SK-N-SH (cell line): ENCODE measurements around the gene IPO9. TPM values are rescaled to one million over a fixed set of nuclear protein-coding genes. Genes with fewer than 3 reads are reported as not detected.
A peak's percentile ranks its signal among the peaks of the same experiment; 100 is the strongest.

Source experiments
- CTCF ChIA-PET: fragments of 300-600, 350-600 bp; formaldehyde crosslinking; extraction: SDS; loops from one replicate; lab custom pipeline; 2021; lab: Yijun Ruan, JAX
- POLR2A ChIA-PET: fragments of 350-600 bp; sonication (Branson Sonifier 250); formaldehyde crosslinking; extraction: SDS; loops from one replicate; lab custom pipeline; 2020; ENCODE audit warnings: antibody characterized with exemption, inconsistent platforms; lab: Yijun Ruan, JAX
- DNase-seq: peaks from one replicate; pipeline ENCODE4 v3.0.0; 2012
- H2AFZ ChIP-seq: fragments of 200-600 bp; sonication (generic); 2 replicates; pipeline ENCODE4 v1.8.1; 2016; ENCODE audit warnings: antibody characterized with exemption, mild to moderate bottlenecking, low read depth
- H3F3A ChIP-seq: fragments of 200-600 bp; sonication (generic); replicated peaks from 2 replicates; pipeline ENCODE3; 2016; ENCODE audit warnings: antibody characterized with exemption, mild to moderate bottlenecking; ENCODE audit not compliant: insufficient read depth
- H3K27ac ChIP-seq, 2 experiments: fragments of 200-500 bp in 1 of 2; fragments of 200-600 bp in 1 of 2; sonication (Bioruptor generic) in 1 of 2; sonication (generic), shearing (Covaris generic) in 1 of 2; 2 replicates each; pipeline versions ENCODE4 v1.5.1 to v1.6.1; 2014 to 2016; ENCODE audit warnings: low read depth in 2 of 2, inconsistent platforms in 1 of 2, low read length in 1 of 2, mild to moderate bottlenecking in 1 of 2, mixed read lengths in 1 of 2
- H3K27me3 ChIP-seq: fragments of 200-600 bp; sonication (generic), shearing (Covaris generic); 2 replicates; pipeline ENCODE4 v1.6.1; 2016; ENCODE audit warnings: mixed run types; ENCODE audit not compliant: insufficient read depth
- H3K36me3 ChIP-seq, 2 experiments: fragments of 200-500 bp in 1 of 2; fragments of 200-600 bp in 1 of 2; sonication (Bioruptor generic) in 1 of 2; sonication (generic) in 1 of 2; replicated peaks in 1 of 2; 2 replicates each; pipeline versions ENCODE3 to v1.5.1; 2014 to 2016; ENCODE audit warnings: low read length in 1 of 2, mild to moderate bottlenecking in 1 of 2; ENCODE audit not compliant: insufficient read depth in 2 of 2, control insufficient read depth in 1 of 2
- H3K4me1 ChIP-seq, 2 experiments: fragments of 200-500 bp in 1 of 2; fragments of 200-600 bp in 1 of 2; sonication (Bioruptor generic) in 1 of 2; sonication (generic), shearing (Covaris generic) in 1 of 2; 2 replicates each; pipeline versions ENCODE4 v1.5.1 to v1.6.1; 2014 to 2016; ENCODE audit warnings: low read depth in 1 of 2, low read length in 1 of 2, mixed run types in 1 of 2; ENCODE audit not compliant: insufficient read depth in 2 of 2, control insufficient read depth in 1 of 2
- H3K4me2 ChIP-seq: fragments of 200-600 bp; sonication (generic), shearing (Covaris generic); 2 replicates; pipeline ENCODE4 v1.6.1; 2017; ENCODE audit warnings: mixed run types
- H3K4me3 ChIP-seq, 2 experiments: fragments of 200-500 bp in 1 of 2; fragments of 200-600 bp in 1 of 2; sonication (Bioruptor generic) in 1 of 2; sonication (generic), shearing (Covaris generic) in 1 of 2; 2 replicates each; pipeline versions ENCODE4 v1.5.1 to v1.8.1; 2014 to 2016; ENCODE audit warnings: low read depth in 2 of 2, inconsistent platforms in 1 of 2, low read length in 1 of 2, mild to moderate bottlenecking in 1 of 2, mixed read lengths in 1 of 2, moderate library complexity in 1 of 2
- H3K79me2 ChIP-seq: fragments of 200-600 bp; sonication (generic); 2 replicates; pipeline ENCODE4 v1.8.1; 2017; ENCODE audit warnings: mild to moderate bottlenecking; ENCODE audit not compliant: insufficient read depth
- H3K9ac ChIP-seq: fragments of 200-600 bp; sonication (generic); 2 replicates; pipeline ENCODE4 v1.6.1; 2017; ENCODE audit warnings: mixed run types
- H3K9me2 ChIP-seq: fragments of 200-600 bp; sonication (generic); 2 replicates; pipeline ENCODE4 v1.6.1; 2017; ENCODE audit warnings: mixed run types
- H3K9me3 ChIP-seq: fragments of 200-600 bp; sonication (generic); 2 replicates; pipeline ENCODE4 v1.6.1; 2017; ENCODE audit warnings: mixed run types, mild to moderate bottlenecking, moderate library complexity
- H4K20me1 ChIP-seq: fragments of 200-600 bp; sonication (generic); 2 replicates; pipeline ENCODE4 v1.6.1; 2017; ENCODE audit warnings: mild to moderate bottlenecking, mixed run types; ENCODE audit not compliant: insufficient read depth
- CHD2 ChIP-seq: fragments of 150-350 bp; IDR thresholded peaks from 2 replicates; pipeline ENCODE4 v1.6.1; 2018; ENCODE audit warnings: low read length; ENCODE audit not compliant: partially characterized antibody
- CTCF ChIP-seq: fragments of 200-600 bp; sonication (generic); IDR thresholded peaks from 2 replicates; pipeline ENCODE4 v1.6.1; 2017; ENCODE audit warnings: antibody characterized with exemption, mild to moderate bottlenecking, moderate library complexity
- EP300 ChIP-seq, 2 experiments: IDR thresholded peaks; 2 replicates each; pipeline versions ENCODE4 v1.4.0 to v1.6.1; 2012; ENCODE audit warnings: borderline replicate concordance in 1 of 2, low read depth in 1 of 2, low read length in 1 of 2
- FOSL2 ChIP-seq: IDR thresholded peaks from 2 replicates; pipeline ENCODE4 v1.4.0; 2012; ENCODE audit warnings: low read depth, mild to moderate bottlenecking, moderate library complexity, borderline replicate concordance
- FOXM1 ChIP-seq: IDR thresholded peaks from 2 replicates; pipeline ENCODE4 v1.4.0; 2012; ENCODE audit warnings: low read depth, mild to moderate bottlenecking
- IRF3 ChIP-seq: fragments of 150-350 bp; IDR thresholded peaks from 2 replicates; pipeline ENCODE4 v1.6.1; 2016; ENCODE audit warnings: mild to moderate bottlenecking, low read depth, low read length
- NFIC ChIP-seq: IDR thresholded peaks from 2 replicates; pipeline ENCODE4 v1.4.0; 2012; ENCODE audit warnings: borderline replicate concordance
- NRF1 ChIP-seq: IDR thresholded peaks from 2 replicates; pipeline ENCODE4 v1.6.1; 2012; ENCODE audit warnings: low read depth, mild to moderate bottlenecking, low read length
- PBX3 ChIP-seq: IDR thresholded peaks from 2 replicates; pipeline ENCODE4; 2012
- POLR2AphosphoS5 ChIP-seq: IDR thresholded peaks from 2 replicates; pipeline ENCODE4 v1.6.1; 2012; ENCODE audit warnings: low read depth, low read length
- RCOR1 ChIP-seq: fragments of 150-350 bp; IDR thresholded peaks from 2 replicates; pipeline ENCODE4 v1.6.1; 2017; ENCODE audit warnings: antibody characterized with exemption, low read length
- REST ChIP-seq: IDR thresholded peaks from 2 replicates; pipeline ENCODE4 v1.6.1; 2012; ENCODE audit warnings: mild to moderate bottlenecking, low read depth, low read length, moderate library complexity
- SIN3A ChIP-seq: IDR thresholded peaks from 2 replicates; pipeline ENCODE4 v1.6.1; 2012; ENCODE audit warnings: low read depth, mild to moderate bottlenecking, low read length, moderate library complexity, borderline replicate concordance
- TAF1 ChIP-seq: IDR thresholded peaks from 2 replicates; pipeline ENCODE4 v1.6.1; 2012; ENCODE audit warnings: low read depth, mild to moderate bottlenecking, low read length, moderate library complexity, borderline replicate concordance
- TEAD4 ChIP-seq: IDR thresholded peaks from 2 replicates; pipeline ENCODE4 v1.4.0; 2012; ENCODE audit warnings: mild to moderate bottlenecking, borderline replicate concordance; ENCODE audit not compliant: insufficient read depth
- USF1 ChIP-seq: IDR thresholded peaks from 2 replicates; pipeline ENCODE4 v1.4.0; 2012; ENCODE audit warnings: low read depth, borderline replicate concordance
- YY1 ChIP-seq: IDR thresholded peaks from 2 replicates; pipeline ENCODE4 v1.4.0; 2012; ENCODE audit warnings: low read depth, mild to moderate bottlenecking
- WGBS: methylation state at CpG from one replicate; pipeline ENCODE4 v1.1.6; 2017; ENCODE audit warnings: low lambda C conversion rate; 5-methylcytosine and 5-hydroxymethylcytosine counted together
- polyA plus RNA-seq, 3 experiments: library from polyadenylated mRNA; depleted of rRNA; stranded (reverse); fragments of >200 nt; gene quantifications; 2 replicates each; pipeline ENCODE4 v1.2.3, GENCODE V29; 2012

IPO9 gene
- polyA plus RNA-seq, 1 of the 3 experiments (the other 2 are of a cell fraction): 24.5 TPM

GRCh38 chr1:201786824-201787223 is 42.1 kb upstream of the IPO9 start (continued):
- no peak for TF ChIP-seq CTCF

GRCh38 chr1:201788296-201788695 is 40.7 kb upstream of the IPO9 start:
- no peaks in the 10 kb centered on the region for H3K9me3 ChIP-seq
- ChIA-PET POLR2A (no interaction called here), CTCF (interaction anchor here (2.8 to 26.9 kb wide), 4 partner anchors 70 to 277 kb away, joined by 12 to 827 read pairs (median 20); no protein-coding TSS in a partner anchor)
- no peak overlapping the region for H3K4me2 ChIP-seq
- H4K20me1 ChIP-seq: no peaks in the 10 kb centered on the region
- peaks cover 28 to 62% of the 10 kb centered on the region in 2 experiments for H3K4me1 ChIP-seq
- H3K36me3 ChIP-seq: peaks cover 73 to 79% of the 10 kb centered on the region in 2 experiments
- H3F3A ChIP-seq: peaks cover 60% of the 10 kb centered on the region
- no peak overlapping the region for H2AFZ ChIP-seq
- H3K27ac ChIP-seq: peak overlapping the region in 1 of 2 experiments; percentile 99; a peak in 2 of 4 replicates
- no peak overlapping the region for H3K9ac ChIP-seq
- DNase-seq: no peak
- no peaks in the 10 kb centered on the region for H3K9me2 ChIP-seq
- H3K27me3 ChIP-seq: no peaks in the 10 kb centered on the region
- H3K4me3 ChIP-seq: no peak overlapping the region
- 96% methylated on average over 18 of the region's 18 CpGs for WGBS
- H3K79me2 ChIP-seq: peaks cover 89% of the 10 kb centered on the region
- TF ChIP-seq USF1 (no peak), YY1 (no peak), FOSL2 (no peak), IRF3 (no peak), NFIC (no peak), CHD2 (no peak), NRF1 (no peak), RCOR1 (no peak), SIN3A (no peak), TEAD4 (no peak), CTCF (no peak), FOXM1 (no peak), REST (no peak), TAF1 (no peak), EP300 (IDR thresholded peaks at IDR 0.05; ENCODE audit: borderline replicate concordance in 1 of 2, low read depth in 1 of 2, low read length in 1 of 2) (no peak), POLR2AphosphoS5 (no peak), PBX3 (no peak)
